Calu3 (cell line): ENCODE measurements around the gene SETBP1. TPM values are rescaled to one million over a fixed set of nuclear protein-coding genes. Genes with fewer than 3 reads are reported as not detected.

ENCODE experiments used
- BruUV-seq: library from RNA; stranded (reverse); fragments of 400-500 nt; replicated peaks from 2 replicates; lab custom pipeline; 2021; lab: Mats Ljungman, UMichigan
- CTCF ChIA-PET: fragments of 300-600 bp; sonication (Branson Sonifier 250); formaldehyde crosslinking; loops from one replicate; lab custom pipeline; 2022; ENCODE audit warnings: antibody characterized with exemption; lab: Charles Lee
- DNase-seq: peaks from one replicate; pipeline ENCODE4 v3.0.0; 2022
- H3K27ac Mint-ChIP-seq: one replicate; pipeline ENCODE4 v1.8.0; 2022; ENCODE audit warnings: mixed read lengths; ENCODE audit not compliant: unreplicated experiment
- H3K27me3 Mint-ChIP-seq: one replicate; pipeline ENCODE4 v1.8.0; 2022; ENCODE audit warnings: mixed read lengths; ENCODE audit not compliant: unreplicated experiment
- H3K36me3 Mint-ChIP-seq: one replicate; pipeline ENCODE4 v1.8.0; 2022; ENCODE audit warnings: mild to moderate bottlenecking, moderate library complexity, mixed read lengths; ENCODE audit not compliant: insufficient read depth, unreplicated experiment
- H3K4me1 Mint-ChIP-seq: one replicate; pipeline ENCODE4 v1.8.0; 2022; ENCODE audit warnings: mild to moderate bottlenecking, low read depth, mixed read lengths; ENCODE audit not compliant: unreplicated experiment
- H3K4me3 Mint-ChIP-seq: one replicate; pipeline ENCODE4 v1.8.0; 2022; ENCODE audit warnings: mild to moderate bottlenecking, low read depth, moderate library complexity, mixed read lengths; ENCODE audit not compliant: unreplicated experiment
- H3K9me3 Mint-ChIP-seq: one replicate; pipeline ENCODE4 v1.8.0; 2022; ENCODE audit warnings: low read depth, mixed read lengths; ENCODE audit not compliant: unreplicated experiment
- intact Hi-C: fragments of 100-400 bp; cut with micrococcal nuclease; formaldehyde crosslinking; loops from one replicate; pipeline ENCODE4 v1.10.0; 2022; ENCODE audit not compliant: unreplicated experiment
- total RNA-seq: library from RNA; stranded (reverse); gene quantifications from 2 replicates; pipeline ENCODE4 v1.2.3, GENCODE V29; 2022
- TF ChIP-seq, protein P1 (sequence below): fragments of 200-600 bp; IDR thresholded peaks from one replicate; pipeline ENCODE4 v1.8.0; 2022; ENCODE audit warnings: antibody characterized with exemption; ENCODE audit not compliant: unreplicated experiment

SETBP1 gene
- total RNA-seq, 1 experiment from 2014 or later, result 6.0 TPM

DNA sequence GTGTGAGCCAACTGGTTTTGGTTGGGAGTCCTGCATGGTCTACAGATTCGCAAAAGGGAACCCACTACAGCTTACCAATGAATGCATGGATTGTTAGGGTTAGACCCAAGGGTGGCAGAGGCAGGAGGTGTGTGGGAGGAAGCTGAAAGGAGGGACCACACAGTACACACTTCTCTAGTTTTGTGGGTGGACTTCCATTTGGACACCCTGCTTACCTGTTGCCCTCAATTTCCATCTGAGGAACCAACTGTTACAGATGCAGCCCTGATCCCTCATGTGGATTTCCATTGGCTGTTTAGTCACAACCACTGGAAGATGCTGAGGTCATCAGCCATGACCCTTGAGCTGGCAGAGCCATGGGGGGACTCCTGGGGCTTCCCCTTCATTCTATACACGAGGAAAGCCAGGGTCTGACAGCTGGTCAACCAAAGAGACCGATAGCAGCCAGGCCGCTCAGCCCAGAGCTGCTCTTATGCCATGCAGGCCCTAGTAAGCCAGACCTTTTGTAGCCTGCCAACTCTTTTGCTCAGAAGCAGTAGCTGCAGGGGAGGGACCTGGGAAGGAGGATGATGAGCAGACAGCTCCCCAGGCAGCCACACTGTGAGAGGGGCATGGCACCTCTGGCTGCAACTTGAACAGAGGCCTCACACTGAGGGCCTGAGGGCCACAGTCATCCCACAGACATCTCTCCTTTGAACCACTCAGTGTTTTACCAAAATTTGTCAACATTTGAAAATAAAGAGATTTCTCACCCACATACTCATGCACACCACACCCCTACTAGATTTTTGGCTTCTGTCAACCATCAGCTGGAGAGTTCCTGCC lies 162.1 kb downstream of the SETBP1 start:
- peaks cover 14% of the 10 kb centered on the region for H3K4me1 Mint-ChIP-seq
- CTCF ChIA-PET, result no interaction called here
- no peak for DNase-seq
- H3K27me3 Mint-ChIP-seq, result no peaks in the 10 kb centered on the region
- no peaks in the 10 kb centered on the region for H3K9me3 Mint-ChIP-seq
- no TSS peak for BruUV-seq
- TF ChIP-seq, protein P1, sequence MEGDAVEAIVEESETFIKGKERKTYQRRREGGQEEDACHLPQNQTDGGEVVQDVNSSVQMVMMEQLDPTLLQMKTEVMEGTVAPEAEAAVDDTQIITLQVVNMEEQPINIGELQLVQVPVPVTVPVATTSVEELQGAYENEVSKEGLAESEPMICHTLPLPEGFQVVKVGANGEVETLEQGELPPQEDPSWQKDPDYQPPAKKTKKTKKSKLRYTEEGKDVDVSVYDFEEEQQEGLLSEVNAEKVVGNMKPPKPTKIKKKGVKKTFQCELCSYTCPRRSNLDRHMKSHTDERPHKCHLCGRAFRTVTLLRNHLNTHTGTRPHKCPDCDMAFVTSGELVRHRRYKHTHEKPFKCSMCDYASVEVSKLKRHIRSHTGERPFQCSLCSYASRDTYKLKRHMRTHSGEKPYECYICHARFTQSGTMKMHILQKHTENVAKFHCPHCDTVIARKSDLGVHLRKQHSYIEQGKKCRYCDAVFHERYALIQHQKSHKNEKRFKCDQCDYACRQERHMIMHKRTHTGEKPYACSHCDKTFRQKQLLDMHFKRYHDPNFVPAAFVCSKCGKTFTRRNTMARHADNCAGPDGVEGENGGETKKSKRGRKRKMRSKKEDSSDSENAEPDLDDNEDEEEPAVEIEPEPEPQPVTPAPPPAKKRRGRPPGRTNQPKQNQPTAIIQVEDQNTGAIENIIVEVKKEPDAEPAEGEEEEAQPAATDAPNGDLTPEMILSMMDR, result no peak
- H3K36me3 Mint-ChIP-seq, result no peaks in the 10 kb centered on the region
- no peak overlapping the region for H3K27ac Mint-ChIP-seq
- H3K4me3 Mint-ChIP-seq, result no peak overlapping the region
- intact Hi-C loops, result no loop called here

DNA sequence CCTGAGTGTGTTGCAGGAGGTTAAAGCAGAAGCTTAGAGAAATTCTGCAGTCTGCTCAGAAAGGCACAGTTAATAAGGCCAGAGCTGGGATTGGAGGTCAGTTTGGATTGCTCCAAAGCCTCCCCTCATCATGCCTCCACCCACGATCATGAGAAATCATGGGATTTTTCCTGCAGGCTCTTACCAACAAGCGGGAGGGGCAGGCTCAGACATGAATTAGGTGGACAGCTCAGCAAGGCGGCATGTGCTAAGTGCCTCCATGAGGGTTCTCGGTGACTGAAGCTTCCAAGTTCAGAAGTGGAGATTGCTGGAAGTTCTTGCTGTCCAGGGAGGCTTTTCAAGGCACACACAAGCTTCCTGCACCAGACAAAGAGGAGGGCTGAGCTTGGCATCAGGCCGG lies 163.8 kb downstream of the SETBP1 start:
- peaks cover 6% of the 10 kb centered on the region for H3K4me1 Mint-ChIP-seq
- H3K36me3 Mint-ChIP-seq, result no peaks in the 10 kb centered on the region
- no peak for DNase-seq
- no peaks in the 10 kb centered on the region for H3K9me3 Mint-ChIP-seq
- no peak overlapping the region for H3K4me3 Mint-ChIP-seq
- CTCF ChIA-PET, result no interaction called here
- intact Hi-C loops, result no loop called here
- BruUV-seq, result no TSS peak
- TF ChIP-seq, protein P1, result no peak
- no peak overlapping the region for H3K27ac Mint-ChIP-seq
- no peaks in the 10 kb centered on the region for H3K27me3 Mint-ChIP-seq

DNA sequence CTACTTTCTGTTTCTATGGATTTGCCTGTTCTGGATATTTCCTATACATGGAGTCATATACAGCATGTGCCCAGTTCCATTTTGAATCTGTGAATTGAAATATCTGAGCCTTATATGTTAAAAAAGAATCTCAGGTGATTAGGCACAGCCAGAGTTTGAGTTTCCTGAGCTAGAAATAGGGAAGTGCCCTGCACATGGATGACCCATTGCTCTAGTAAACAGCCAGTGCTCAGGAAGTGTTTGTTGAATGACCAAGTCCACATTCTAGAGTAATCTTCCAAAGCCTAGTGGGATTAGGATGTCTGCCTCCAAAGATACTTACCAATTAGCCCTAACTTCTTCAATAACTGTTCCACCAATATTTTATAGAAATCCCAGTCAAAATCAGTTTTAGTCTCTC lies 165.8 kb downstream of the SETBP1 start:
- no peaks in the 10 kb centered on the region for H3K36me3 Mint-ChIP-seq
- CTCF ChIA-PET, result no interaction called here
- H3K4me3 Mint-ChIP-seq, result no peak overlapping the region
- no TSS peak for BruUV-seq
- TF ChIP-seq, protein P1, result no peak
- H3K27ac Mint-ChIP-seq, result no peak overlapping the region
- DNase-seq, result no peak
- H3K9me3 Mint-ChIP-seq, result no peaks in the 10 kb centered on the region
- no peaks in the 10 kb centered on the region for H3K4me1 Mint-ChIP-seq
- no peaks in the 10 kb centered on the region for H3K27me3 Mint-ChIP-seq
- intact Hi-C loops, result no loop called here

- intact Hi-C loops, result no loop called here
- no peaks in the 10 kb centered on the region for H3K4me1 Mint-ChIP-seq
- TF ChIP-seq, protein P1, result no peak
- H3K36me3 Mint-ChIP-seq, result no peaks in the 10 kb centered on the region
- H3K27me3 Mint-ChIP-seq, result no peaks in the 10 kb centered on the region
- BruUV-seq, result no TSS peak
- no peak overlapping the region for H3K27ac Mint-ChIP-seq
- no peak for DNase-seq
- no peaks in the 10 kb centered on the region for H3K9me3 Mint-ChIP-seq
- no peak overlapping the region for H3K4me3 Mint-ChIP-seq
- CTCF ChIA-PET, result no interaction called here
These were observed 168.1 kb downstream of the SETBP1 start for GRCh38 chr18:44848644-44849335.
